GM12873 (cell line): ENCODE measurements around the gene NRXN3.

Source experiments
- CTCF ChIP-seq: IDR thresholded peaks from 2 replicates; pipeline ENCODE4 v1.5.1; 2012; ENCODE audit warnings: low read depth, mild to moderate bottlenecking, moderate library complexity, low read length, control low read depth; ENCODE audit not compliant: insufficient read depth; ENCODE audit errors: missing control alignments

The NRXN3 gene

GRCh38 chr14:78479127-78479780 is 309.1 kb downstream of the NRXN3 start:
- no peak for TF ChIP-seq CTCF

DNA sequence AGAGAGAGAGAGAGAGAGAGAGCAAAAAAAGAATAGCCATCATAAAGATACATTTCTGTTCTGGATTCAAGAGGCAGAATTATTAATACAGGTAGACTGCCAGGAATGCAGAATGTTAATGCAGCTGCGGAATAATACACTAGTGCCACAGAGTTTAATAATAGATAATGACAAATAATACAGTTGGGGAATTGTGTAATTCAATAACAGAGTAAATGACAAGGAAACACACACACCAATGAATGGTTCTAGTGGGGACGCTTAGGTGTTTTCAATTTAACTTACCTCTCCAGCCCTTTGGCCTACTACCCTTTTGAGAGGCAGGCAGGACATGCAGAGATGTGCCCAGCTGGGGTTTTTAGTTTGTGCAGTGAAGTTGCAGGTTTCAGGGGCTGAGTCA is 313.9 kb downstream of the NRXN3 start:
- no peak for TF ChIP-seq CTCF

- no peak for TF ChIP-seq CTCF
These were observed 315.9 kb downstream of the NRXN3 start for GRCh38 chr14:78486081-78486480.

- no peak for TF ChIP-seq CTCF
These were observed 316.4 kb downstream of the NRXN3 start for GRCh38 chr14:78486621-78487020.

DNA sequence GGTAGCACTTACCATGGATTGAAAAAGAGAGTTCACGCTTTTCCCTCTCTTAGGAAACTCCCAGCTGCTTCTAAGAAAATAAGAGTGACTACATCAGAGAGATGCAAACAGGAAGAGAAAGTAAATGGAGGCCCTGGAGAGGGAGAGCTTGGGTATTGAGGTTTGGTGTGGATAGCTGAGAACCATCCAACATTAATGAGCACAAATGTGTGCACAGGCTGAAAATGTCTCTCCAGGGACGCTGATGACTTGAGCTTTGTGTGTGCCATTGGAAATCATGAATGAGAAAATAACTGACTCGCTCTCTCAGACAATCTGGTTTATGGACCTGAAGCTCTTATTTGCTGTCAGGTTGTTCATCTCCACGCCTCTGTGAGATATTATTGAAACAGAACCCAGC is 318.8 kb downstream of the NRXN3 start:
- no peak for TF ChIP-seq CTCF

- no peak for TF ChIP-seq CTCF
These were observed 320.9 kb downstream of the NRXN3 start for GRCh38 chr14:78491048-78491447.

DNA sequence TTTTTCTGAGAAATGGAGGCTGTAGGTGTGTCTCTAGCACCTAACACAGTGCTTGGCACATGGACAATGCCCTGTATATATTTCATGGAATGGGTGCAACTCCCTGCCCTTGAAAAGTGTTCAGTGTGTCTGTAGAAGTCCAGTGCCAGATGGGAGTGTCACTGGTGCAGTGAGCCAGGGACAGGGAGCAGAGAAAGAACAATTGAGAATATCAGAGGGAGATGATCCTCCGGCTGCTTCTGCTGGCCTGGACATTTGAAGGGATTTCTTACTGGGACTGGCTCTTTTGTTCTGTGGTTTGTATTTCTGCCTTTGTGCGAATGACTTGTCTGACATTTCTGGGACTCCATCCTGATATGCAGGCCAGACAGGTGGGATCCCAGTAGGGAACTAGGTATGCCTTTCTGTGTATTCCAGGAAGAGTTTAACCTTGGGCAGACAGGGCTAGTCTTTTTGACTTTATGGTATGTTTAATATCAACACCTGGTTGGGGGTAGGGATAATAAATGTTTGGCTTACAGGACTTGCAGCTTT is 328.0 kb downstream of the NRXN3 start:
- no peak for TF ChIP-seq CTCF

- no peak for TF ChIP-seq CTCF
These were observed 331.7 kb downstream of the NRXN3 start for GRCh38 chr14:78501909-78502308.
